GM18861 (cell line): ENCODE measurements around the gene CYFIP1.

ENCODE experiments used
- ATAC-seq: cut with Tn5 transposase; IDR thresholded peaks from one replicate; pipeline ENCODE4 v1.9.1; 2021; ENCODE audit not compliant: unreplicated experiment

Gene CYFIP1

GRCh38 chr15:22892333-22892732, 87.8 kb downstream of the CYFIP1 start:
- ATAC-seq, result no peak

GRCh38 chr15:22891426-22892210, 88.5 kb downstream of the CYFIP1 start:
- ATAC-seq, result no peak

- ATAC-seq, result no peak
Observed at GRCh38 chr15:22890296-22890695, 89.9 kb downstream of the CYFIP1 start.

GRCh38 chr15:22889146-22889818, 90.9 kb downstream of the CYFIP1 start:
- no peak for ATAC-seq

GRCh38 chr15:22888120-22888859, 91.9 kb downstream of the CYFIP1 start:
- ATAC-seq, result no peak

GRCh38 chr15:22887157-22887951, 92.8 kb downstream of the CYFIP1 start:
- no peak for ATAC-seq

GRCh38 chr15:22885120-22885519, 95.0 kb downstream of the CYFIP1 start:
- no peak for ATAC-seq

GRCh38 chr15:22884344-22884743, 95.8 kb downstream of the CYFIP1 start:
- no peak for ATAC-seq

GRCh38 chr15:22883196-22883595, 97.0 kb downstream of the CYFIP1 start:
- ATAC-seq, result no peak

GRCh38 chr15:22881739-22882440, 98.3 kb downstream of the CYFIP1 start:
- ATAC-seq, result no peak

- ATAC-seq, result no peak
Observed at GRCh38 chr15:22880981-22881738, 99.0 kb downstream of the CYFIP1 start.

- ATAC-seq, result no peak
Observed at GRCh38 chr15:22880068-22880980, 99.8 kb downstream of the CYFIP1 start.

- no peak for ATAC-seq
Observed at GRCh38 chr15:22878103-22878502, 102.1 kb downstream of the CYFIP1 start.

- ATAC-seq, result no peak
Observed at GRCh38 chr15:22877607-22878006, 102.6 kb downstream of the CYFIP1 start.

GRCh38 chr15:22877117-22877516, 103.1 kb downstream of the CYFIP1 start:
- ATAC-seq, result no peak

GRCh38 chr15:22874966-22875365, 105.2 kb downstream of the CYFIP1 start:
- ATAC-seq, result no peak

GRCh38 chr15:22874256-22874655, 105.9 kb downstream of the CYFIP1 start:
- no peak for ATAC-seq

GRCh38 chr15:22873841-22874240, 106.3 kb downstream of the CYFIP1 start:
- no peak for ATAC-seq
